ENCODE measurements around the gene SLC24A3. TPM values are rescaled to one million over a fixed set of nuclear protein-coding genes. Genes with fewer than 3 reads are reported as not detected.

Gene SLC24A3
- total and polyA plus RNA-seq, 2 experiments from 2014 or later, result 0.81 to 2.5 TPM

GRCh38 chr20:19348582-19348981 lies 136.1 kb downstream of the SLC24A3 start:
- Mint-ChIP-seq H3K36me3 (ENCODE audit: low read depth) (no peaks in the 10 kb centered on the region), H3K27ac (no peak overlapping the region), H3K27me3 (ENCODE audit: insufficient read depth, low read depth, poor library complexity) (peaks cover 4% of the 10 kb centered on the region), H3K9me3 (no peaks in the 10 kb centered on the region), H3K4me3 (no peak overlapping the region), H3K4me1 (peaks cover 5% of the 10 kb centered on the region; the same call in 1 of the 3 replicates)
- H4K20me1 ChIP-seq (replicated peaks; ENCODE audit: insufficient read depth), result no peaks in the 10 kb centered on the region
- no peaks in the 10 kb centered on the region for H3F3A ChIP-seq (replicated peaks; ENCODE audit: low read depth)
- no peaks in the 10 kb centered on the region for H3K4me1 ChIP-seq (ENCODE audit: insufficient read depth)
- H3K4me2 ChIP-seq, result no peak overlapping the region
- no peak for ATAC-seq
- no peak overlapping the region for H2AFZ ChIP-seq
- no peak overlapping the region for H3K27ac ChIP-seq (ENCODE audit: low read depth)
- no peak overlapping the region for H3K4me3 ChIP-seq
- DNase-seq (ENCODE audit: low spot score), result no peak
- no peak for TF ChIP-seq ZNF114 (CRISPR knock-in tag; IDR thresholded peaks at IDR 0.05)
- no peak for TF ChIP-seq JUNB (IDR thresholded peaks at IDR 0.05; ENCODE audit: unreplicated experiment)
- TF ChIP-seq EZH2 (IDR thresholded peaks at IDR 0.05; ENCODE audit: low read depth, unreplicated experiment), result no peak
- no peak for TF ChIP-seq STAT1 (IDR thresholded peaks at IDR 0.05; ENCODE audit: unreplicated experiment)
- no peak for TF ChIP-seq POLR2AphosphoS5 (IDR thresholded peaks at IDR 0.05; ENCODE audit: low read depth)
- TF ChIP-seq EZH2phosphoT487 (IDR thresholded peaks at IDR 0.05; ENCODE audit: unreplicated experiment), result no peak
- TF ChIP-seq REST (IDR thresholded peaks at IDR 0.05; ENCODE audit: unreplicated experiment), result no peak
- no peak for TF ChIP-seq NANOG (IDR thresholded peaks at IDR 0.05; ENCODE audit: borderline replicate concordance)
- no peak for TF ChIP-seq ZNF462 (CRISPR knock-in tag; IDR thresholded peaks at IDR 0.05)
- TF ChIP-seq CTCF (conservative IDR thresholded peaks at IDR 0.05; ENCODE audit: low read depth in 2 of 2), result no peak
- TF ChIP-seq CREB1 (CRISPR knock-in tag; IDR thresholded peaks at IDR 0.05; ENCODE audit: low read depth), result no peak
- no peak for TF ChIP-seq ZNF331 (CRISPR knock-in tag; IDR thresholded peaks at IDR 0.05; ENCODE audit: low read depth)
- no peak for TF ChIP-seq ETS1 (IDR thresholded peaks at IDR 0.05)
- H3K79me2 ChIP-seq (replicated peaks; ENCODE audit: insufficient read depth), result no peaks in the 10 kb centered on the region
- H3K27me3 ChIP-seq (ENCODE audit: insufficient read depth), result no peaks in the 10 kb centered on the region
- peaks cover 17% of the 10 kb centered on the region; the same call in 1 of the 2 replicates for H3K9me2 ChIP-seq (ENCODE audit: insufficient read depth)
- H3K36me3 ChIP-seq (ENCODE audit: insufficient read depth), result no peaks in the 10 kb centered on the region
